ENCODE data around the gene ADAMTS14.

The ADAMTS14 gene

GRCh38 chr10:70647086-70647485 lies 25.2 kb upstream of the ADAMTS14 start:
- Histone ChIP-seq H3K27ac (no peak overlapping the region), H3K36me3 (ENCODE audit: control insufficient read depth, insufficient read depth, low read length) (no peaks in the 10 kb centered on the region), H3K4me1 (no peaks in the 10 kb centered on the region), H3K27me3 (ENCODE audit: control insufficient read depth, insufficient read depth, low read length) (no peaks in the 10 kb centered on the region), H3K79me2 (no peaks in the 10 kb centered on the region), H3K4me3 (ENCODE audit: low read depth, low read length) (no peak overlapping the region), H3K9me3 (ENCODE audit: control insufficient read depth, low read length) (no peaks in the 10 kb centered on the region), H2AFZ (no peak overlapping the region), H3K9ac (no peak overlapping the region), H3K4me2 (ENCODE audit: low read length) (no peak overlapping the region)
- TF ChIP-seq CTCF (IDR thresholded peaks at IDR 0.05) = no peak

- Histone ChIP-seq H2AFZ (no peak overlapping the region), H3K9me3 (ENCODE audit: control insufficient read depth, low read length) (no peaks in the 10 kb centered on the region), H3K27me3 (ENCODE audit: control insufficient read depth, insufficient read depth, low read length) (no peaks in the 10 kb centered on the region), H3K4me1 (no peaks in the 10 kb centered on the region), H3K36me3 (ENCODE audit: control insufficient read depth, insufficient read depth, low read length) (no peaks in the 10 kb centered on the region), H3K79me2 (no peaks in the 10 kb centered on the region), H3K27ac (no peak overlapping the region), H3K4me3 (ENCODE audit: low read depth, low read length) (no peak overlapping the region), H3K4me2 (ENCODE audit: low read length) (no peak overlapping the region), H3K9ac (no peak overlapping the region)
- no peak for TF ChIP-seq CTCF (IDR thresholded peaks at IDR 0.05)
These were observed 23.9 kb upstream of the ADAMTS14 start for GRCh38 chr10:70648427-70648826.

- Histone ChIP-seq H2AFZ (no peak overlapping the region), H3K79me2 (no peaks in the 10 kb centered on the region), H3K9me3 (ENCODE audit: control insufficient read depth, low read length) (no peaks in the 10 kb centered on the region), H3K27ac (no peak overlapping the region), H3K4me1 (no peaks in the 10 kb centered on the region), H3K36me3 (ENCODE audit: control insufficient read depth, insufficient read depth, low read length) (no peaks in the 10 kb centered on the region), H3K4me3 (ENCODE audit: low read depth, low read length) (no peak overlapping the region), H3K4me2 (ENCODE audit: low read length) (no peak overlapping the region), H3K9ac (no peak overlapping the region), H3K27me3 (ENCODE audit: control insufficient read depth, insufficient read depth, low read length) (no peaks in the 10 kb centered on the region)
- no peak for TF ChIP-seq CTCF (IDR thresholded peaks at IDR 0.05)
These were observed 22.8 kb upstream of the ADAMTS14 start for GRCh38 chr10:70649526-70649925.

GRCh38 chr10:70650104-70650503 lies 22.2 kb upstream of the ADAMTS14 start:
- H3K36me3 ChIP-seq (ENCODE audit: control insufficient read depth, insufficient read depth, low read length) = no peaks in the 10 kb centered on the region
- H2AFZ ChIP-seq = no peak overlapping the region
- H3K27me3 ChIP-seq (ENCODE audit: control insufficient read depth, insufficient read depth, low read length) = no peaks in the 10 kb centered on the region
- no peak overlapping the region for H3K4me2 ChIP-seq (ENCODE audit: low read length)
- H3K4me3 ChIP-seq (ENCODE audit: low read depth, low read length) = no peak overlapping the region
- no peaks in the 10 kb centered on the region for H3K9me3 ChIP-seq (ENCODE audit: control insufficient read depth, low read length)
- H3K79me2 ChIP-seq = no peaks in the 10 kb centered on the region
- H3K9ac ChIP-seq = no peak overlapping the region
- no peak for TF ChIP-seq CTCF (IDR thresholded peaks at IDR 0.05)
- no peaks in the 10 kb centered on the region for H3K4me1 ChIP-seq
- H3K27ac ChIP-seq = no peak overlapping the region

- Histone ChIP-seq H3K36me3 (ENCODE audit: control insufficient read depth, insufficient read depth, low read length) (no peaks in the 10 kb centered on the region), H3K4me3 (ENCODE audit: low read depth, low read length) (no peak overlapping the region), H2AFZ (no peak overlapping the region), H3K4me1 (no peaks in the 10 kb centered on the region), H3K4me2 (ENCODE audit: low read length) (no peak overlapping the region), H3K9me3 (ENCODE audit: control insufficient read depth, low read length) (no peaks in the 10 kb centered on the region), H3K27me3 (ENCODE audit: control insufficient read depth, insufficient read depth, low read length) (no peaks in the 10 kb centered on the region), H3K9ac (no peak overlapping the region), H3K27ac (no peak overlapping the region), H3K79me2 (no peaks in the 10 kb centered on the region)
- TF ChIP-seq CTCF (IDR thresholded peaks at IDR 0.05) = no peak
These were observed 21.6 kb upstream of the ADAMTS14 start for GRCh38 chr10:70650718-70651117.

All from parathyroid adenoma (tissue), 2 donors.